ENCODE data around the gene PTGES3. TPM values are rescaled to one million over a fixed set of nuclear protein-coding genes. Genes with fewer than 3 reads are reported as not detected.

The PTGES3 gene
- polyA plus RNA-seq, 1 donor from 2014 or later: 109 TPM

DNA sequence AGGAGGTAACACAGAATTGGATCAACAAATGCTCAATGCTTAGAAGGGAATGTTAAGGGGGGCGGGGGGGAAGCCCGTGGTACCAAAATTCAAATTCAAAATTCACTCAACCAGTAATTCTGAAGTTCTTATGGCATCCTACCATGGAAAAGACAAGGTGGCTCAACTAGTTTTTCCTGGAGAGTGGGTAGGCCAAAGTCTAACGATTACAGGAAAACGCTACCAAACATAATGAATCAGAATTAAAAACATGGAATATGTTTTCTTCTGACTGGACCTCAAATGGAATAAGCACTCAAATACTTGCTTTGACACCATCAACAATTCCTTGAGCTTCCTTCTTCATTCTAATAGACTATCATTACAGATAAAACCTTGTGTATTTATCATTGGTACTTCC lies 34.7 kb upstream of the PTGES3 start:
- Histone ChIP-seq H3K9me3 (ENCODE audit: low read length) (no peaks in the 10 kb centered on the region), H3K36me3 (ENCODE audit: insufficient read depth, low read length) (no peaks in the 10 kb centered on the region), H2AFZ (ENCODE audit: low read depth, low read length) (no peak overlapping the region), H3K9ac (ENCODE audit: low read length) (no peak overlapping the region), H3K79me2 (replicated peaks; ENCODE audit: insufficient read depth, low read length) (peaks cover 61% of the 10 kb centered on the region), H3F3A (ENCODE audit: insufficient read depth, low read length, poor library complexity, severe bottlenecking) (no peaks in the 10 kb centered on the region), H4K20me1 (ENCODE audit: insufficient read depth) (no peaks in the 10 kb centered on the region), H3K9me2 (ENCODE audit: insufficient read depth, low read length) (no peaks in the 10 kb centered on the region), H3K4me3 (ENCODE audit: low read length) (peak overlapping the region; percentile 75), H3K4me2 (ENCODE audit: low read length) (peak overlapping the region; percentile 88), H3K27me3 (ENCODE audit: insufficient read depth, low read depth, low read length) (no peaks in the 10 kb centered on the region), H3K27ac (ENCODE audit: low read length) (no peak overlapping the region)
- TF ChIP-seq SMC3 (conservative IDR thresholded peaks at IDR 0.05; ENCODE audit: poor library complexity) (no peak), EP300 (conservative IDR thresholded peaks at IDR 0.05; ENCODE audit: poor library complexity, severe bottlenecking) (no peak), RAD21 (conservative IDR thresholded peaks at IDR 0.05) (no peak), MXI1 (conservative IDR thresholded peaks at IDR 0.05; ENCODE audit: poor library complexity, severe bottlenecking) (no peak), EZH2 (IDR thresholded peaks at IDR 0.05; ENCODE audit: borderline replicate concordance, insufficient read depth, low read length, poor library complexity, severe bottlenecking) (no peak), POLR2AphosphoS5 (IDR thresholded peaks at IDR 0.05) (no peak), TAF1 (IDR thresholded peaks at IDR 0.05; ENCODE audit: low read depth) (no peak)
- TF ChIP-seq, protein P1, sequence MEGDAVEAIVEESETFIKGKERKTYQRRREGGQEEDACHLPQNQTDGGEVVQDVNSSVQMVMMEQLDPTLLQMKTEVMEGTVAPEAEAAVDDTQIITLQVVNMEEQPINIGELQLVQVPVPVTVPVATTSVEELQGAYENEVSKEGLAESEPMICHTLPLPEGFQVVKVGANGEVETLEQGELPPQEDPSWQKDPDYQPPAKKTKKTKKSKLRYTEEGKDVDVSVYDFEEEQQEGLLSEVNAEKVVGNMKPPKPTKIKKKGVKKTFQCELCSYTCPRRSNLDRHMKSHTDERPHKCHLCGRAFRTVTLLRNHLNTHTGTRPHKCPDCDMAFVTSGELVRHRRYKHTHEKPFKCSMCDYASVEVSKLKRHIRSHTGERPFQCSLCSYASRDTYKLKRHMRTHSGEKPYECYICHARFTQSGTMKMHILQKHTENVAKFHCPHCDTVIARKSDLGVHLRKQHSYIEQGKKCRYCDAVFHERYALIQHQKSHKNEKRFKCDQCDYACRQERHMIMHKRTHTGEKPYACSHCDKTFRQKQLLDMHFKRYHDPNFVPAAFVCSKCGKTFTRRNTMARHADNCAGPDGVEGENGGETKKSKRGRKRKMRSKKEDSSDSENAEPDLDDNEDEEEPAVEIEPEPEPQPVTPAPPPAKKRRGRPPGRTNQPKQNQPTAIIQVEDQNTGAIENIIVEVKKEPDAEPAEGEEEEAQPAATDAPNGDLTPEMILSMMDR (IDR thresholded peaks at IDR 0.05; ENCODE audit: poor library complexity, severe bottlenecking): no peak
- TF ChIP-seq, protein P2, sequence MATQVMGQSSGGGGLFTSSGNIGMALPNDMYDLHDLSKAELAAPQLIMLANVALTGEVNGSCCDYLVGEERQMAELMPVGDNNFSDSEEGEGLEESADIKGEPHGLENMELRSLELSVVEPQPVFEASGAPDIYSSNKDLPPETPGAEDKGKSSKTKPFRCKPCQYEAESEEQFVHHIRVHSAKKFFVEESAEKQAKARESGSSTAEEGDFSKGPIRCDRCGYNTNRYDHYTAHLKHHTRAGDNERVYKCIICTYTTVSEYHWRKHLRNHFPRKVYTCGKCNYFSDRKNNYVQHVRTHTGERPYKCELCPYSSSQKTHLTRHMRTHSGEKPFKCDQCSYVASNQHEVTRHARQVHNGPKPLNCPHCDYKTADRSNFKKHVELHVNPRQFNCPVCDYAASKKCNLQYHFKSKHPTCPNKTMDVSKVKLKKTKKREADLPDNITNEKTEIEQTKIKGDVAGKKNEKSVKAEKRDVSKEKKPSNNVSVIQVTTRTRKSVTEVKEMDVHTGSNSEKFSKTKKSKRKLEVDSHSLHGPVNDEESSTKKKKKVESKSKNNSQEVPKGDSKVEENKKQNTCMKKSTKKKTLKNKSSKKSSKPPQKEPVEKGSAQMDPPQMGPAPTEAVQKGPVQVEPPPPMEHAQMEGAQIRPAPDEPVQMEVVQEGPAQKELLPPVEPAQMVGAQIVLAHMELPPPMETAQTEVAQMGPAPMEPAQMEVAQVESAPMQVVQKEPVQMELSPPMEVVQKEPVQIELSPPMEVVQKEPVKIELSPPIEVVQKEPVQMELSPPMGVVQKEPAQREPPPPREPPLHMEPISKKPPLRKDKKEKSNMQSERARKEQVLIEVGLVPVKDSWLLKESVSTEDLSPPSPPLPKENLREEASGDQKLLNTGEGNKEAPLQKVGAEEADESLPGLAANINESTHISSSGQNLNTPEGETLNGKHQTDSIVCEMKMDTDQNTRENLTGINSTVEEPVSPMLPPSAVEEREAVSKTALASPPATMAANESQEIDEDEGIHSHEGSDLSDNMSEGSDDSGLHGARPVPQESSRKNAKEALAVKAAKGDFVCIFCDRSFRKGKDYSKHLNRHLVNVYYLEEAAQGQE (IDR thresholded peaks at IDR 0.05; ENCODE audit: borderline replicate concordance): no peak

DNA sequence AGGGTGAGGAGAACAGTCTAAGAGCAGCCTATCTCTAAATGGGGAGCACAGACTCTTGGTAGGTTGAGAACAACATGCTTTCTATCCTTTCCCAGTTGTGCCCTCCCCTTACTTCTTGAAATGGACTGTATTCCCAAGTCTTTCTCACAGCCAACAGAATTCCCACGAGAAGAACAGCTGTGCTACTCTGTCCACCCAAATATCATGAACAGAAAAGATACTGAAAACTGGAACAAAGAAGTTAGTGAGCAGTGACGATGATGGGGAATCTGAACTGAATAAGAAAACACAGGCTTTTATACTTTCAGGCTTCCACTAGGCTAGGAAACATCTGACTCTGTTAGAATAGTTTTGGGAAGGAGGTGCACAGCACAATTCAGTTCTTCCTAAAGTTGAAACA lies 33.6 kb upstream of the PTGES3 start:
- Histone ChIP-seq H3K9me3 (ENCODE audit: low read length) (no peaks in the 10 kb centered on the region), H3K27ac (ENCODE audit: low read length) (no peak overlapping the region), H3K9ac (ENCODE audit: low read length) (no peak overlapping the region), H3K79me2 (replicated peaks; ENCODE audit: insufficient read depth, low read length) (peaks cover 61% of the 10 kb centered on the region), H3K4me3 (ENCODE audit: low read length) (peak overlapping the region; percentile 75), H3K9me2 (ENCODE audit: insufficient read depth, low read length) (no peaks in the 10 kb centered on the region), H3K27me3 (ENCODE audit: insufficient read depth, low read depth, low read length) (no peaks in the 10 kb centered on the region), H3K36me3 (ENCODE audit: insufficient read depth, low read length) (no peaks in the 10 kb centered on the region), H3K4me2 (ENCODE audit: low read length) (no peak overlapping the region), H2AFZ (ENCODE audit: low read depth, low read length) (no peak overlapping the region), H3F3A (ENCODE audit: insufficient read depth, low read length, poor library complexity, severe bottlenecking) (no peaks in the 10 kb centered on the region), H4K20me1 (ENCODE audit: insufficient read depth) (no peaks in the 10 kb centered on the region)
- TF ChIP-seq EZH2 (IDR thresholded peaks at IDR 0.05; ENCODE audit: borderline replicate concordance, insufficient read depth, low read length, poor library complexity, severe bottlenecking): no peak
- TF ChIP-seq RAD21 (conservative IDR thresholded peaks at IDR 0.05): no peak
- TF ChIP-seq TAF1 (IDR thresholded peaks at IDR 0.05; ENCODE audit: low read depth): no peak
- TF ChIP-seq, protein P1 (IDR thresholded peaks at IDR 0.05; ENCODE audit: poor library complexity, severe bottlenecking): no peak
- no peak for TF ChIP-seq MXI1 (conservative IDR thresholded peaks at IDR 0.05; ENCODE audit: poor library complexity, severe bottlenecking)
- no peak for TF ChIP-seq POLR2AphosphoS5 (IDR thresholded peaks at IDR 0.05)
- TF ChIP-seq EP300 (conservative IDR thresholded peaks at IDR 0.05; ENCODE audit: poor library complexity, severe bottlenecking): no peak
- TF ChIP-seq, protein P2 (IDR thresholded peaks at IDR 0.05; ENCODE audit: borderline replicate concordance): no peak
- TF ChIP-seq SMC3 (conservative IDR thresholded peaks at IDR 0.05; ENCODE audit: poor library complexity): no peak
